WERI-Rb-1 (cell line): ENCODE results near the gene ACOX2.

ENCODE experiments used
- DNase-seq: peaks from one replicate; pipeline ENCODE4 v3.0.0-alpha.2; 2020
- H3K27ac ChIP-seq: fragments of 250-450 bp; sonication (Bioruptor Pico); 2 replicates; pipeline ENCODE4 v1.5.1; 2020; ENCODE audit warnings: mild to moderate bottlenecking, moderate library complexity
- H3K27me3 ChIP-seq: fragments of 250-450 bp; sonication (Bioruptor Pico); 2 replicates; pipeline ENCODE4 v1.5.1; 2021; ENCODE audit warnings: mild to moderate bottlenecking, low read depth, moderate library complexity; ENCODE audit not compliant: insufficient read depth, severe bottlenecking
- H3K36me3 ChIP-seq: fragments of 250-450 bp; sonication (Bioruptor Pico); 2 replicates; pipeline ENCODE4 v1.5.1; 2020; ENCODE audit warnings: mild to moderate bottlenecking, moderate library complexity
- H3K4me3 ChIP-seq: 2 replicates; pipeline ENCODE4 v1.5.1; 2011; ENCODE audit warnings: low read depth, mild to moderate bottlenecking, control low read depth, low read length
- H3K9me3 ChIP-seq: fragments of 250-450 bp; sonication (Bioruptor Pico); 2 replicates; pipeline ENCODE4 v1.5.1; 2021; ENCODE audit warnings: mild to moderate bottlenecking, moderate library complexity; ENCODE audit not compliant: severe bottlenecking
- TF ChIP-seq, protein P1 (sequence below): IDR thresholded peaks from 2 replicates; pipeline ENCODE4 v1.5.1; 2011; ENCODE audit warnings: low read depth, mild to moderate bottlenecking, control low read depth, inconsistent platforms, low read length

ACOX2 gene

DNA sequence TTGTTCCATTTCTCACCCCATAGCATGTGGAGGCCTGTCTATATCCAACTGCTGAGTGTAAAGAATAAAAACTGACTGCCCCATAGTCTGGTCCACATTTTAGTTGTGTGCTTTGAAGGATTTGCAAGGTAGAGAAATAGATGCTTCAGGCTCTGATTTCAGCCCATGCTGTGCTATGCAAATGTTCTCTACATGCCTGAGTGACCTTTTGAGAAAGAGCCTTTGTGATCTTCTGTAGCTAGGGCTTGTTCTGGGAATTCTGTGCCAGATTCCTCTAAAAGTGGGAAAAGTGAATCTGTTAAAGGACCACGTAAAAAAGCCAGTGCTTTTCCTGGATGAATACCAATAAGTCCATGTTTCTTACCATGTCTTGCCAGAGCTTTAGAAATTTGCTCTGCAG, 39.9 kb downstream of the ACOX2 start:
- H3K36me3 ChIP-seq = peaks cover 24% of the 10 kb centered on the region
- TF ChIP-seq, protein P1, sequence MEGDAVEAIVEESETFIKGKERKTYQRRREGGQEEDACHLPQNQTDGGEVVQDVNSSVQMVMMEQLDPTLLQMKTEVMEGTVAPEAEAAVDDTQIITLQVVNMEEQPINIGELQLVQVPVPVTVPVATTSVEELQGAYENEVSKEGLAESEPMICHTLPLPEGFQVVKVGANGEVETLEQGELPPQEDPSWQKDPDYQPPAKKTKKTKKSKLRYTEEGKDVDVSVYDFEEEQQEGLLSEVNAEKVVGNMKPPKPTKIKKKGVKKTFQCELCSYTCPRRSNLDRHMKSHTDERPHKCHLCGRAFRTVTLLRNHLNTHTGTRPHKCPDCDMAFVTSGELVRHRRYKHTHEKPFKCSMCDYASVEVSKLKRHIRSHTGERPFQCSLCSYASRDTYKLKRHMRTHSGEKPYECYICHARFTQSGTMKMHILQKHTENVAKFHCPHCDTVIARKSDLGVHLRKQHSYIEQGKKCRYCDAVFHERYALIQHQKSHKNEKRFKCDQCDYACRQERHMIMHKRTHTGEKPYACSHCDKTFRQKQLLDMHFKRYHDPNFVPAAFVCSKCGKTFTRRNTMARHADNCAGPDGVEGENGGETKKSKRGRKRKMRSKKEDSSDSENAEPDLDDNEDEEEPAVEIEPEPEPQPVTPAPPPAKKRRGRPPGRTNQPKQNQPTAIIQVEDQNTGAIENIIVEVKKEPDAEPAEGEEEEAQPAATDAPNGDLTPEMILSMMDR = no peak
- H3K4me3 ChIP-seq = no peak overlapping the region
- H3K27me3 ChIP-seq = no peaks in the 10 kb centered on the region
- no peak for DNase-seq
- no peak overlapping the region; the same call in 1 of the 2 replicates for H3K27ac ChIP-seq
- no peaks in the 10 kb centered on the region for H3K9me3 ChIP-seq

DNA sequence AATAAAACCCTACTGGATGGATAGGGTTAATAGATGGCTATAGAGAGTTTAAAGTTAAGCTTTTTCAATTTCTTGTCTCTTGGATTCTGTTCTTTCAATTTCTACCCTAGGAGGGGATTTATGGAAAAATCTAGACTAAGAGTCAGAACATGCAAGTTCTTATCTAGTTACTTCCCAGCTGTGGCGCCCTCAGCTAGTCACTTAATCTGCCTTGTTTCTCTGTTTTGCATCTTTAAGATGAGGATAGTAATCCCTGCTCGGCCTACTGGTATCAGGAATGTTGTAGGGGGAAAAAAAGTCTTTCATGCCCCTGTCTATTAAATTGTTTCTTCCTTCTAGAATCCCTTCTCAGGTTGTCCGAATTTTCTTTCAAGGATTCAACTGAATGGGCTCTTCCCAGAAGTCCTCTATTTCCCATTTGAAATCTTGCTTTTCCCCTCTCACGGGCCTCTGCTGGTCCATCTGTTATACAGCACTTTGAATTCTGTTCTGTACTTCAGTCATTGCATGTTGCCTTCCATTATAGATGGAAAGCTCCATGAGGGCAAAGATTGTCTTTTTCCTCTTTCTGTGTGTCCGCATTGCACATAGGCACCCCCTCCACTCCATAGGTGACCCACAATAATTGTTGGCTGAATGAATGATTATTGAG, 40.7 kb downstream of the ACOX2 start:
- H3K27me3 ChIP-seq = no peaks in the 10 kb centered on the region
- DNase-seq = peak; percentile 40
- TF ChIP-seq, protein P1 = 0 out of 2 replicates have a peak, but pooled peaks have one; percentile 0
- H3K4me3 ChIP-seq = no peak overlapping the region
- no peaks in the 10 kb centered on the region for H3K9me3 ChIP-seq
- peaks cover 18% of the 10 kb centered on the region for H3K36me3 ChIP-seq
- H3K27ac ChIP-seq = peak overlapping the region; percentile 35

DNA sequence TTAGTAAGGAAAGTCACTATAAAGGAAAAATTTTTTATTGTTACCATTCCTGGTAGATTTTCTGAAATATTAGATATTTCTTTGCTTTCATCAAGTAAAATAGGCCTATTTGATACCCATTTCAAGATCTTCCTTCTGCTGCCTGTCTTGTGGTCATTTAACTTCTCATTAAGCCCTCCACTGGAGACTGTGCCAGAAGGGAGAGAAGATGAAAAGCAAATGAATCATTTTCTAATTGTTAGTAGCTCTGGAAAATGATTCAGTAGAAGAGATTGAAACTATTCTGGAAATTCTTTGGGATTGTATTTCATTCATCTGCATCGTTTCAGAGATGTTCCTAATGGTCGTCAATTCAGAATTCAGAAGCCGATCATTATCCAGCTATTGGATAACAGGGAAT, 41.9 kb downstream of the ACOX2 start:
- DNase-seq = no peak
- Histone ChIP-seq H3K27me3 (no peaks in the 10 kb centered on the region), H3K27ac (no peak overlapping the region), H3K36me3 (peaks cover 8% of the 10 kb centered on the region), H3K9me3 (no peaks in the 10 kb centered on the region), H3K4me3 (no peak overlapping the region)
- TF ChIP-seq, protein P1 = no peak

DNA sequence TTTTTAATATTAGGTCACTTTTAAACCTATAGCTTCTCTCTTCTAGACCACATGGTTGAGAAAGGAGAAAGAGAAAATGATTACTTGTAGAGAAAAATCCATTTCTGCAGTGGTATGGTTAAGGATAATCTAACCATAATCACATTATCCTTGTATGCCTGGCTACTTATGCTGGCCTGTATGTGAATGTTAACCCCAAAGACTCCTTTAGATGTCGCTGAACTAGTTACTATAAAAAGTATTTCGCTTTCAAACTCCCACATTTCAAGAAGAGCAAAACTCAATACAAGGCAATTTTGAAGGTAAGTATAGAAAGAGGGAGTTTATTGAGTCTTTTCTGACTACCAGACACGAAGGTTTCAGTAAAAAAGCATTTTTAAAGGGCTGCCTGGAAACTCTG, 42.9 kb downstream of the ACOX2 start:
- H3K27ac ChIP-seq = no peak overlapping the region
- no peaks in the 10 kb centered on the region for H3K9me3 ChIP-seq
- H3K27me3 ChIP-seq = no peaks in the 10 kb centered on the region
- TF ChIP-seq, protein P1 = no peak
- peaks cover 3% of the 10 kb centered on the region for H3K36me3 ChIP-seq
- peak overlapping the region; percentile 58 for H3K4me3 ChIP-seq
- DNase-seq = no peak

DNA sequence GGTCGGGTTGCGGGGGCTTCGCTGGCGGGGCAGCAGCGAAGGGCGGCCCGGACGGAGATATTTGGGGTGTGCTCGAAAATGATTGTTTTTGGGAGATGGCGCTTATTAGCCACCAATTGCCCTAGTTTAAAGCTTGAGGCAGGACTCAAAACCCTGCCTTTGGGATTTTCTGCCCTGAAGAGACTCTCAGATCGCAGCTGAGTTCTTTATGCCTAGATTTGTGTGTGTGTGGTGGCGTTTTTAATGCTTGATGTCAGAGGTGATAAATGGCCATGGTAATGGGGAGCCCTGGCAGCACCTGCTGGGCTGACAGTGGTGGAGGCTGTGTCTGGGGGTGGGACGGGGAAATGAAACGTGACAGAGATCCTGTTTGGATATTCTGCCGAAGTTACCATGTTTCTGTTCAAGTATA, 44.5 kb downstream of the ACOX2 start:
- H3K4me3 ChIP-seq = peak overlapping the region; percentile 58
- H3K27ac ChIP-seq = peak overlapping the region; percentile 78
- H3K9me3 ChIP-seq = no peaks in the 10 kb centered on the region
- TF ChIP-seq, protein P1 = no peak
- DNase-seq = no peak
- H3K27me3 ChIP-seq = no peaks in the 10 kb centered on the region
- no peaks in the 10 kb centered on the region for H3K36me3 ChIP-seq
